Thoracic aorta (tissue), 2 donors: ENCODE results near the gene STX8. TPM values are rescaled to one million over a fixed set of nuclear protein-coding genes. Genes with fewer than 3 reads are reported as not detected.

ENCODE experiments used
- ATAC-seq: fragments of 150-250 bp; one replicate; pipeline ENCODE4 v1.8.0; 2017; ENCODE audit warnings: low read depth; ENCODE audit not compliant: insufficient number of reproducible peaks, low FRiP score
- DNase-seq: peaks from one replicate; pipeline ENCODE4 v3.0.0-alpha.2; 2020; ENCODE audit warnings: low spot score
- H3K27ac ChIP-seq, 2 donors: fragments of 200-600 bp; sonication (generic); 1 replicate in 1 of 2; 2 replicates in 1 of 2; pipeline ENCODE4 v1.5.1; 2016; ENCODE audit warnings: mild to moderate bottlenecking in 2 of 2, moderate library complexity in 2 of 2
- H3K27me3 ChIP-seq: fragments of 200-600 bp; sonication (generic); replicated peaks from 2 replicates; pipeline ENCODE4 v1.6.0; 2016; ENCODE audit warnings: mild to moderate bottlenecking; ENCODE audit not compliant: insufficient read depth
- H3K36me3 ChIP-seq: fragments of 200-600 bp; sonication (generic); one replicate; pipeline ENCODE4 v1.5.1; 2016
- H3K4me1 ChIP-seq, 2 donors: fragments of 200-600 bp; sonication (generic); 1 replicate in 1 of 2; 2 replicates in 1 of 2; pipeline versions ENCODE4 v1.5.1 to v1.6.0; 2016; ENCODE audit warnings: low read depth in 2 of 2, mild to moderate bottlenecking in 1 of 2; ENCODE audit not compliant: control insufficient read depth in 1 of 2
- H3K4me3 ChIP-seq: fragments of 200-600 bp; sonication (generic); 2 replicates; pipeline ENCODE4 v1.5.1; 2016; ENCODE audit warnings: mild to moderate bottlenecking
- H3K9me3 ChIP-seq: fragments of 200-600 bp; sonication (generic); 2 replicates; pipeline ENCODE4 v1.5.1; 2016
- total RNA-seq, 2 donors: library from RNA; depleted of rRNA; stranded (reverse); fragments of >200 nt; gene quantifications; one replicate each; pipeline versions ENCODE4 v1.1.0 to v1.2.3, GENCODE V29; 2016
- TF ChIP-seq, protein P1 (sequence below): fragments of 200-600 bp; sonication (generic); IDR thresholded peaks from one replicate; pipeline ENCODE4 v1.5.1; 2019; ENCODE audit warnings: antibody characterized with exemption

Gene STX8
- total RNA-seq, 2 donors from 2014 or later, result 93.9 to 99.8 TPM

DNA sequence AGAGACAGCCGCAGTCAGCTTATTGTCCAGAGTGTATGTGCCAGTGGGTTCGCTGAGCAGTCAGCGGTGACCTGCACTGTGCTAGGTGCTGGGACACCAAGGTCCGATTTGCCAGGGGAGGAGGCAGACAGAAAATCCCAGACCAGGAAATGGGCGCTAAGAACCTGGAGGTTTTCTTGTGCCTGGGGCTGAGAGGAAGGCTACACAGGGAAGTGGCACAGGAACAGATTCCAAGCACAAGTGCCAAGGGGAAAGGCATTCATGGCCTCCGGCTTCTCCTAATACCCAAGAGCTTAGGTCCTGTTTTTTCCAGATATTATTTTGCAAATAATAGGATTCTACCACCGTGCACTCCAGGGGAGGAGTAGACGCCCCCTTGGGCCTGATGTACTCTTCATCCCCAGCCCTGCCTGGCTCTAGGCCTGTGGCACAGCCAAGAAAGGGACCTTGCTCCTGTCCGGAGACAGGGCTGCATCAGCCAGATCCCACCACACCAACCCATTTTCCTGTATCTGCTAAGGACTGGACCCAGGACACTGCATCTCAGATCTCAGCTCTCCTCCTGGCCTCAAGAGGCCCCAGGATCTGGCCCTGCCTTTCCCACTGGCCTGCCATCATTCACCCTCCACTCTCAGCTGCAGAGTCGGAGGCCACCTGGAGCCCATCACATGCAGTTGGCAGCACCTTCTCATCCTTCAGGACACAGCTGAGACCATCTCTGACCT is 367.1 kb downstream of the STX8 start:
- Histone ChIP-seq H3K36me3 (peaks cover 3% of the 10 kb centered on the region), H3K27ac (no peak overlapping the region), H3K9me3 (no peaks in the 10 kb centered on the region), H3K4me1 (peaks cover 12 to 20% of the 10 kb centered on the region in 2 donors), H3K4me3 (no peak overlapping the region), H3K27me3 (no peaks in the 10 kb centered on the region)
- ATAC-seq (no peak), DNase-seq (no peak)
- TF ChIP-seq, protein P1, sequence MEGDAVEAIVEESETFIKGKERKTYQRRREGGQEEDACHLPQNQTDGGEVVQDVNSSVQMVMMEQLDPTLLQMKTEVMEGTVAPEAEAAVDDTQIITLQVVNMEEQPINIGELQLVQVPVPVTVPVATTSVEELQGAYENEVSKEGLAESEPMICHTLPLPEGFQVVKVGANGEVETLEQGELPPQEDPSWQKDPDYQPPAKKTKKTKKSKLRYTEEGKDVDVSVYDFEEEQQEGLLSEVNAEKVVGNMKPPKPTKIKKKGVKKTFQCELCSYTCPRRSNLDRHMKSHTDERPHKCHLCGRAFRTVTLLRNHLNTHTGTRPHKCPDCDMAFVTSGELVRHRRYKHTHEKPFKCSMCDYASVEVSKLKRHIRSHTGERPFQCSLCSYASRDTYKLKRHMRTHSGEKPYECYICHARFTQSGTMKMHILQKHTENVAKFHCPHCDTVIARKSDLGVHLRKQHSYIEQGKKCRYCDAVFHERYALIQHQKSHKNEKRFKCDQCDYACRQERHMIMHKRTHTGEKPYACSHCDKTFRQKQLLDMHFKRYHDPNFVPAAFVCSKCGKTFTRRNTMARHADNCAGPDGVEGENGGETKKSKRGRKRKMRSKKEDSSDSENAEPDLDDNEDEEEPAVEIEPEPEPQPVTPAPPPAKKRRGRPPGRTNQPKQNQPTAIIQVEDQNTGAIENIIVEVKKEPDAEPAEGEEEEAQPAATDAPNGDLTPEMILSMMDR, result no peak

DNA sequence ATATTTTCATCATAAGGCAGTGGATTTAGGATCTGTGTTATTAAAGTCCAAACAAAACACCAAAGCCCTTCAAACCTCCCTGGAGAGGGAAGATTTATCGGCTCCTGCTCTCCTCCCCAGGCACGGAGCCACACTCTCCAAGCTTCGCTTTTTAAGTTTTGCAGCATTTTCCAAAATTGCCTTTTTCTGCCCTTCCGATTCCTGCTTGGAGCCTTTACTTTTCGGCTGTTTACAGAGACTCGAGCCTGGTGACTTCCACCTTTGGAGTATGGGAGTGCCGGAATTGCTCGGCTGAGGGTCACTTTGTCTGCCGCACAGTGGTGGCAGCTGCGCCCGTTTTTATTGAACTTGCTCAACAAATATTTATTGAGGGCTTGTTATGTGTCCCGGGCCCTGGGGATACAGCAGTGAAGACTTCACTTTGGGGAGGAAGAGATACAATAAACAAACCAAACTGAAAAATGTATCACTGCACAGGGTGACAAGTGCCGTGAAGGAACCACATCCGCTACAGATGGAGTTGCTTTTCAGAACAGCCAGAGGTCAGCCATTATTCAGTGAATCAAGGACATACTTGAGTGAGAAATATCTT is 368.8 kb downstream of the STX8 start:
- ATAC-seq (no peak), DNase-seq (no peak)
- Histone ChIP-seq H3K27me3 (no peaks in the 10 kb centered on the region), H3K4me1 (peaks cover 12 to 20% of the 10 kb centered on the region in 2 donors), H3K36me3 (peaks cover 3% of the 10 kb centered on the region), H3K4me3 (peak overlapping the region; percentile 38), H3K9me3 (no peaks in the 10 kb centered on the region), H3K27ac (peak overlapping the region in 1 of 2 donors; percentile 28)
- TF ChIP-seq, protein P1, result no peak

- H3K27me3 ChIP-seq, result no peaks in the 10 kb centered on the region
- H3K4me1 ChIP-seq, result peaks cover 12 to 20% of the 10 kb centered on the region in 2 donors
- ATAC-seq (no peak), DNase-seq (no peak)
- peak overlapping the region in 1 of 2 donors; percentile 28 for H3K27ac ChIP-seq
- peak overlapping the region; percentile 38 for H3K4me3 ChIP-seq
- H3K36me3 ChIP-seq, result peaks cover 3% of the 10 kb centered on the region
- no peaks in the 10 kb centered on the region for H3K9me3 ChIP-seq
- TF ChIP-seq, protein P1, result no peak
These were observed 369.3 kb downstream of the STX8 start for GRCh38 chr17:9206410-9206703.

DNA sequence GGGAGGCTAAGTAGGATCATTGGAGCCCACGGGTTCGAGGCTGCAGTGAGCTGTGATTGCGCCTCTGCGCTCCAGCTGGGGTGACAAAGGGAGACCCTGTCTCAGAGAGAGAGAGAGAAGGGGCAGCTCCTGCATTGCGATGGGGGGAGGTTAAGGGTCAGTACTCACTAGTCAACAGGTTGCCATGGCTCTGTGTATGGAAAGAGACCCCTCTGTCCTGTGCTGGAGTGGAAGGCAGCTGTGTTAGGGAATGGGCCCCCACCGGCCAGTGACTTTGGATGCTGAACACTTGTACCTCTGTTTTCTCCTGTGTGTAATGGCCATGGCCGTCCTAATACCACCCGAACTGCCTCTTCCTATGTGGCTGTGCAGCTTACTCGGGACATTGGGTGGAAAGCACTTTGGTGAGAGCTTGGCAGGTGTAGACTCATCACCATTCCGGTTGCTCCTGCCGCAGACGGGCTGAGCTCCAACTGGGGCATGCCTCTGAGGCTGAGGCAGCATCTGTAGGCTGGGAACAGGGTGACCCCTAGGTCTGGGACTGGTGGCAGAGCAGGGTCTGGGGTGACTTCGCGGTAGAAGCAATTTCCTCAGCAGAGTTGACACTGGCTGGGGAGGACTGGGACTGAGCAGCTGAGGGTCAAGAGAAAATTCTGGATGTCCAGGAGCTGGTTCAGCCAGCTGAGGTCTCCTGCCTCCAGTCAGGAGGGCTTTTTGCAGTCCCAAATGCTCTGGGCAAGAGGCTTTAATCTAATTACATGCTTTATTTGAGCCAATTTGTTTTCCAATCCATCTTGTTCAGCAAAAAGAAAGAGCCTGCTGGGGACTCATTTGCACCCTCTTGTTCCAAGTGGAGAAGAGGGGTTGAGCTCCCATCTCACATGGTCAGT is 369.9 kb downstream of the STX8 start:
- DNase-seq, result no peak
- Histone ChIP-seq H3K36me3 (peaks cover 3% of the 10 kb centered on the region), H3K27ac (no peak overlapping the region), H3K4me1 (peaks cover 12 to 20% of the 10 kb centered on the region in 2 donors), H3K27me3 (no peaks in the 10 kb centered on the region), H3K4me3 (peak overlapping the region; percentile 38), H3K9me3 (no peaks in the 10 kb centered on the region)
- TF ChIP-seq, protein P1, result no peak
- ATAC-seq, result no peak
